DND-41 (cell line): Measurements from ENCODE around the gene TCEANC2.

Experiments
- ATAC-seq: fragments of 200-7000 bp; cut with Tn5 transposase; 3 replicates; pipeline ENCODE4 v1.9.1; 2021; ENCODE audit warnings: low read depth; ENCODE audit not compliant: insufficient read depth
- DNase-seq: peaks from one replicate; pipeline ENCODE4 v3.0.0-alpha.2; 2020
- H2AFZ ChIP-seq: 2 replicates; pipeline ENCODE4 v1.6.0; 2012; ENCODE audit warnings: low read depth, low read length
- H3K27ac ChIP-seq: 2 replicates; pipeline ENCODE4 v1.5.1; 2012; ENCODE audit warnings: low read length, inconsistent platforms
- H3K27me3 ChIP-seq: fragments of 200-600 bp; sonication (generic); 2 replicates; pipeline ENCODE4 v1.6.0; 2012; ENCODE audit warnings: low read length, mild to moderate bottlenecking, inconsistent platforms; ENCODE audit not compliant: insufficient read depth, poor library complexity
- H3K36me3 ChIP-seq: 2 replicates; pipeline ENCODE4 v1.5.1; 2012; ENCODE audit warnings: low read length, inconsistent platforms; ENCODE audit not compliant: insufficient read depth
- H3K4me1 ChIP-seq: 2 replicates; pipeline ENCODE4 v1.5.1; 2012; ENCODE audit warnings: mild to moderate bottlenecking, low read length; ENCODE audit not compliant: insufficient read depth
- H3K4me2 ChIP-seq: 2 replicates; pipeline ENCODE4 v1.6.0; 2012; ENCODE audit warnings: mild to moderate bottlenecking, moderate library complexity, low read length, inconsistent platforms; ENCODE audit not compliant: insufficient read depth
- H3K4me3 ChIP-seq, 2 experiments: fragments of 200-600 bp in 1 of 2; shearing (Covaris generic) in 1 of 2; 2 replicates each; pipeline ENCODE4 v1.5.1; 2012 to 2016; ENCODE audit warnings: inconsistent platforms in 2 of 2, low read length in 2 of 2, mild to moderate bottlenecking in 2 of 2, low read depth in 1 of 2, moderate library complexity in 1 of 2
- H3K79me2 ChIP-seq: 2 replicates; pipeline ENCODE4 v1.6.0; 2012; ENCODE audit warnings: low read length, inconsistent platforms; ENCODE audit not compliant: insufficient read depth
- H3K9ac ChIP-seq: 2 replicates; pipeline ENCODE4 v1.6.0; 2012; ENCODE audit warnings: low read depth, mild to moderate bottlenecking, inconsistent platforms, low read length, moderate library complexity
- H3K9me3 ChIP-seq: 2 replicates; pipeline ENCODE4 v1.5.1; 2012; ENCODE audit warnings: low read length, moderate library complexity, mild to moderate bottlenecking, inconsistent platforms; ENCODE audit not compliant: insufficient read depth, severe bottlenecking
- H4K20me1 ChIP-seq: 2 replicates; pipeline ENCODE4 v1.6.0; 2012; ENCODE audit warnings: low read length; ENCODE audit not compliant: insufficient read depth
- CTCF ChIP-seq: IDR thresholded peaks from 2 replicates; pipeline ENCODE4 v1.5.1; 2012; ENCODE audit warnings: borderline replicate concordance, low read length, moderate library complexity, mild to moderate bottlenecking; ENCODE audit not compliant: poor library complexity, severe bottlenecking; ENCODE audit errors: extremely low read depth
- EZH2 ChIP-seq: IDR thresholded peaks from 3 replicates; pipeline ENCODE4 v1.6.1; 2012; ENCODE audit warnings: borderline replicate concordance, low read depth, mild to moderate bottlenecking, moderate library complexity, low read length, inconsistent platforms; ENCODE audit not compliant: severe bottlenecking

TCEANC2 gene

DNA sequence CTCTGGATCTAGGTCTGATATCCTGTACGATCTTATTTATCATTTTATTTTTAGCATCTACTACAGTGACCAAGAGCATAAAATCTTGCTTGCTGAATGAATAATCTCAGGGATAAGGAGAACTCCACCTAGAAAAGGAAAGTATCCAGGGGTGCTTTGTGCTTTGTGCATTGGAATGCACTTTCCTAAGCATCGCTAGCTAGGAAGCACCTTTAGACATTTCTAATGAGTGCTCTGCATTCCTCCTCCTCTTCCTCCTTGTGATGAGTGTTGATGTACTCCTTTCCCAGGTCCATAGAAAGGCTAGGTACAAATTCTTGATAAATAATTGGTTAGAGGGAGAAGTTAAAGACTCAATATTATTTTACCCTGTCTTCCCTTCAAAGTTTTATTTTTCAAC, 31.4 kb downstream of the TCEANC2 start:
- no peak overlapping the region for H3K9ac ChIP-seq
- H3K27me3 ChIP-seq = no peaks in the 10 kb centered on the region
- no peaks in the 10 kb centered on the region for H3K9me3 ChIP-seq
- ATAC-seq = no peak
- no peak overlapping the region for H2AFZ ChIP-seq
- no peak overlapping the region for H3K4me2 ChIP-seq
- H3K4me1 ChIP-seq = no peaks in the 10 kb centered on the region
- 0 out of 2 replicates have a peak, but pooled peaks cover 9% of the 10 kb centered on the region for H3K36me3 ChIP-seq
- TF ChIP-seq EZH2 (no peak), CTCF (no peak)
- H3K4me3 ChIP-seq = no peak overlapping the region
- no peaks in the 10 kb centered on the region for H4K20me1 ChIP-seq
- H3K27ac ChIP-seq = no peak overlapping the region
- no peaks in the 10 kb centered on the region for H3K79me2 ChIP-seq
- DNase-seq = no peak

- Histone ChIP-seq H3K27me3 (no peaks in the 10 kb centered on the region), H3K4me1 (no peaks in the 10 kb centered on the region), H4K20me1 (no peaks in the 10 kb centered on the region), H3K27ac (no peak overlapping the region), H3K9me3 (no peaks in the 10 kb centered on the region), H3K36me3 (0 out of 2 replicates have a peak, but pooled peaks cover 9% of the 10 kb centered on the region), H3K4me3 (no peak overlapping the region), H3K4me2 (no peak overlapping the region), H3K79me2 (no peaks in the 10 kb centered on the region), H3K9ac (no peak overlapping the region), H2AFZ (no peak overlapping the region)
- no peak for DNase-seq
- no peak for ATAC-seq
- TF ChIP-seq EZH2 (no peak), CTCF (no peak)
Observed at GRCh38 chr1:54086754-54087153, 33.3 kb downstream of the TCEANC2 start.

GRCh38 chr1:54088385-54088784, 35.0 kb downstream of the TCEANC2 start:
- no peaks in the 10 kb centered on the region for H4K20me1 ChIP-seq
- ATAC-seq = no peak
- H3K9me3 ChIP-seq = no peaks in the 10 kb centered on the region
- no peak overlapping the region for H3K4me3 ChIP-seq
- H3K36me3 ChIP-seq = 0 out of 2 replicates have a peak, but pooled peaks cover 9% of the 10 kb centered on the region
- H3K9ac ChIP-seq = no peak overlapping the region
- H3K27ac ChIP-seq = no peak overlapping the region
- no peak for DNase-seq
- H2AFZ ChIP-seq = no peak overlapping the region
- H3K27me3 ChIP-seq = no peaks in the 10 kb centered on the region
- TF ChIP-seq CTCF (no peak), EZH2 (no peak)
- no peaks in the 10 kb centered on the region for H3K79me2 ChIP-seq
- H3K4me2 ChIP-seq = no peak overlapping the region
- H3K4me1 ChIP-seq = no peaks in the 10 kb centered on the region

GRCh38 chr1:54091666-54092065, 38.3 kb downstream of the TCEANC2 start:
- no peaks in the 10 kb centered on the region for H4K20me1 ChIP-seq
- H3K79me2 ChIP-seq = no peaks in the 10 kb centered on the region
- no peaks in the 10 kb centered on the region for H3K27me3 ChIP-seq
- H2AFZ ChIP-seq = no peak overlapping the region
- H3K4me1 ChIP-seq = no peaks in the 10 kb centered on the region; the same call in 1 of the 2 replicates
- H3K27ac ChIP-seq = no peak overlapping the region
- H3K9me3 ChIP-seq = no peaks in the 10 kb centered on the region
- no peak overlapping the region for H3K4me3 ChIP-seq
- H3K36me3 ChIP-seq = peaks cover 12% of the 10 kb centered on the region
- DNase-seq = no peak
- no peak overlapping the region for H3K9ac ChIP-seq
- no peak for ATAC-seq
- H3K4me2 ChIP-seq = no peak overlapping the region
- TF ChIP-seq CTCF = no peak
- TF ChIP-seq EZH2 = no peak
